Activated CD8-positive, alpha-beta T cell treated with anti-CD3 and anti-CD28 coated beads for 36 hours (primary cell): ENCODE results near the gene FN3K. TPM values are rescaled to one million over a fixed set of nuclear protein-coding genes. Genes with fewer than 3 reads are reported as not detected.
"Not testable (repeated sequence)": the region's sequence is repeated elsewhere in the genome, so short reads cannot be mapped to it uniquely, and the experiment has no call there.

ENCODE experiments used
- ATAC-seq: fragments of 200-7000 bp; cut with Tn5 transposase; one replicate; pipeline ENCODE4 v1.10.0; 2021; ENCODE audit warnings: mild to moderate bottlenecking, moderate library complexity
- CTCF ChIA-PET: fragments of 350-600 bp; sonication (Branson Sonifier 250); formaldehyde crosslinking; loops from one replicate; lab custom pipeline; 2021; ENCODE audit warnings: antibody characterized with exemption; lab: Charles Lee
- POLR2A ChIA-PET: fragments of 350-600 bp; sonication (Branson Sonifier 250); formaldehyde crosslinking; loops from one replicate; lab custom pipeline; 2021; ENCODE audit warnings: antibody characterized with exemption; lab: Charles Lee
- DNase-seq: peaks from one replicate; pipeline ENCODE4 v3.0.0-alpha.2; 2020
- H3K27ac Mint-ChIP-seq: one replicate; pipeline ENCODE4 v1.8.0; 2021; ENCODE audit warnings: mild to moderate bottlenecking, mixed read lengths
- H3K27me3 Mint-ChIP-seq: one replicate; pipeline ENCODE4 v1.8.0; 2021; ENCODE audit warnings: mixed read lengths
- H3K36me3 Mint-ChIP-seq: one replicate; pipeline ENCODE4 v1.8.0; 2021; ENCODE audit warnings: low read depth, mixed read lengths
- H3K4me1 Mint-ChIP-seq: one replicate; pipeline ENCODE4 v1.8.0; 2021; ENCODE audit warnings: low read depth, mixed read lengths
- H3K4me3 Mint-ChIP-seq: one replicate; pipeline ENCODE4 v1.8.0; 2021; ENCODE audit warnings: mild to moderate bottlenecking, moderate library complexity, mixed read lengths
- H3K9me3 Mint-ChIP-seq: one replicate; pipeline ENCODE4 v1.8.0; 2021; ENCODE audit warnings: mixed read lengths
- CTCF ChIP-seq: fragments of 200-600 bp; IDR thresholded peaks from one replicate; pipeline ENCODE4 v1.8.0; 2022; ENCODE audit warnings: antibody characterized with exemption, mild to moderate bottlenecking
- intact Hi-C: fragments of 100-400 bp; cut with micrococcal nuclease; formaldehyde crosslinking; loops from one replicate; pipeline ENCODE4 v1.10.0; 2022
- total RNA-seq, 2 experiments: library from RNA; stranded (reverse); gene quantifications; one replicate each; pipeline ENCODE4 v1.2.3, GENCODE V29; 2021

The FN3K gene
- total RNA-seq, 2 experiments from 2014 or later, result 0.96 to 1.2 TPM

GRCh38 chr17:82740906-82741759, 5.7 kb downstream of the FN3K start:
- no peaks in the 10 kb centered on the region for H3K4me1 Mint-ChIP-seq
- H3K36me3 Mint-ChIP-seq, result peaks cover 20% of the 10 kb centered on the region
- H3K27ac Mint-ChIP-seq, result no peak overlapping the region
- intact Hi-C loops, result no loop called here
- H3K27me3 Mint-ChIP-seq, result no peaks in the 10 kb centered on the region
- ChIA-PET CTCF (interaction anchor here (0.9 kb wide), 1 partner anchor 14 kb away, joined by 3 read pairs; no protein-coding TSS in a partner anchor), POLR2A (interaction anchor here (0.5 kb wide), 1 partner anchor 290 kb away, joined by 3 read pairs; the partner anchor contains the start of gene CYBC1)
- peaks cover 15% of the 10 kb centered on the region for H3K9me3 Mint-ChIP-seq
- TF ChIP-seq CTCF, result no peak
- H3K4me3 Mint-ChIP-seq, result no peak overlapping the region
- ATAC-seq (no peak), DNase-seq (no peak)

- POLR2A ChIA-PET, result no interaction called here
- H3K4me1 Mint-ChIP-seq, result no peaks in the 10 kb centered on the region
- H3K4me3 Mint-ChIP-seq, result no peak overlapping the region
- no peaks in the 10 kb centered on the region for H3K27me3 Mint-ChIP-seq
- no peak for TF ChIP-seq CTCF
- CTCF ChIA-PET, result no interaction called here
- ATAC-seq (no peak), DNase-seq (no peak)
- H3K27ac Mint-ChIP-seq, result no peak overlapping the region
- intact Hi-C loops, result no loop called here
- H3K9me3 Mint-ChIP-seq, result peaks cover 17% of the 10 kb centered on the region
- H3K36me3 Mint-ChIP-seq, result peaks cover 20% of the 10 kb centered on the region
Measured at GRCh38 chr17:82743344-82744219, 8.2 kb downstream of the FN3K start.

GRCh38 chr17:82744736-82745135, 9.3 kb downstream of the FN3K start:
- ATAC-seq, CTCF ChIA-PET, H3K27me3 Mint-ChIP-seq, intact Hi-C loops, H3K4me3 Mint-ChIP-seq, POLR2A ChIA-PET, H3K27ac Mint-ChIP-seq, DNase-seq, H3K4me1 Mint-ChIP-seq: not testable (repeated sequence)
- peaks cover 17% of the 10 kb centered on the region for H3K9me3 Mint-ChIP-seq
- H3K36me3 Mint-ChIP-seq, result peaks cover 20% of the 10 kb centered on the region

- intact Hi-C loops, result no loop called here
- CTCF ChIA-PET, result no interaction called here
- POLR2A ChIA-PET, result no interaction called here
- H3K4me1 Mint-ChIP-seq, result no peaks in the 10 kb centered on the region
- H3K27me3 Mint-ChIP-seq, result no peaks in the 10 kb centered on the region
- H3K9me3 Mint-ChIP-seq, result peaks cover 14% of the 10 kb centered on the region
- no peak for TF ChIP-seq CTCF
- ATAC-seq, result no peak
- H3K27ac Mint-ChIP-seq, result no peak overlapping the region
- H3K36me3 Mint-ChIP-seq, result peaks cover 15% of the 10 kb centered on the region
- no peak for DNase-seq
- H3K4me3 Mint-ChIP-seq, result no peak overlapping the region
Measured at GRCh38 chr17:82745524-82745923, 10.1 kb downstream of the FN3K start.

GRCh38 chr17:82748756-82749155, 13.3 kb downstream of the FN3K start:
- intact Hi-C loops, result no loop called here
- peaks cover 5% of the 10 kb centered on the region for H3K36me3 Mint-ChIP-seq
- POLR2A ChIA-PET, result no interaction called here
- CTCF ChIA-PET, result interaction anchor here (2.2 kb wide), 1 partner anchor 80 kb away, joined by 5 read pairs; no protein-coding TSS in a partner anchor
- no peak overlapping the region for H3K27ac Mint-ChIP-seq
- no peak overlapping the region for H3K4me3 Mint-ChIP-seq
- peaks cover 7% of the 10 kb centered on the region for H3K4me1 Mint-ChIP-seq
- DNase-seq (no peak), ATAC-seq (no peak)
- H3K9me3 Mint-ChIP-seq, result peaks cover 3% of the 10 kb centered on the region
- TF ChIP-seq CTCF, result no peak
- H3K27me3 Mint-ChIP-seq, result no peaks in the 10 kb centered on the region
